HFF-Myc (cell line): ENCODE measurements around the gene JOSD2.

Experiments
- DNase-seq: peaks from one replicate; pipeline ENCODE4 v3.0.0-alpha.2; 2011; ENCODE audit warnings: low read depth; ENCODE audit errors: extremely low read depth
- H3K4me3 ChIP-seq: replicated peaks from 2 replicates; pipeline ENCODE4 v1.5.1; 2011; ENCODE audit warnings: low read depth, mild to moderate bottlenecking, control low read depth, low read length
- CTCF ChIP-seq: IDR thresholded peaks from 2 replicates; pipeline ENCODE4 v1.5.1; 2012; ENCODE audit warnings: mild to moderate bottlenecking, low read depth, low read length, control low read depth; ENCODE audit errors: missing control alignments

The JOSD2 gene

GRCh38 chr19:50511069-50511822, at the start of gene JOSD2:
JOSD2 (minus strand) TSS chr19:50511191; CDS start chr19:50510431, 760 bp downstream.
- peak within 1 kb of the TSS; percentile 68 for H3K4me3 ChIP-seq
- peak; percentile 96 for DNase-seq
- TF ChIP-seq CTCF = no peak

- DNase-seq = no peak
- H3K4me3 ChIP-seq = no peak overlapping the region
- TF ChIP-seq CTCF = no peak
These were observed 48.6 kb upstream of the JOSD2 start for GRCh38 chr19:50559636-50560035.

- no peak for TF ChIP-seq CTCF
- no peak for DNase-seq
- no peak overlapping the region for H3K4me3 ChIP-seq
These were observed 47.5 kb upstream of the JOSD2 start for GRCh38 chr19:50558449-50558848.

- TF ChIP-seq CTCF = no peak
- no peak overlapping the region for H3K4me3 ChIP-seq
- DNase-seq = no peak
These were observed 47.0 kb upstream of the JOSD2 start for GRCh38 chr19:50558039-50558438.

- TF ChIP-seq CTCF = no peak
- H3K4me3 ChIP-seq = no peak overlapping the region
- no peak for DNase-seq
These were observed 46.1 kb upstream of the JOSD2 start for GRCh38 chr19:50557009-50557613.

GRCh38 chr19:50556282-50557008, 45.5 kb upstream of the JOSD2 start:
- peak overlapping the region; percentile 30 for H3K4me3 ChIP-seq
- TF ChIP-seq CTCF = peak; percentile 87
- peak; percentile 12 for DNase-seq
